GM21529 (cell line): ENCODE results near the gene TNIK.

Source experiments
- ATAC-seq: cut with Tn5 transposase; IDR thresholded peaks from one replicate; pipeline ENCODE4 v1.9.1; 2021; ENCODE audit not compliant: unreplicated experiment

TNIK gene

DNA sequence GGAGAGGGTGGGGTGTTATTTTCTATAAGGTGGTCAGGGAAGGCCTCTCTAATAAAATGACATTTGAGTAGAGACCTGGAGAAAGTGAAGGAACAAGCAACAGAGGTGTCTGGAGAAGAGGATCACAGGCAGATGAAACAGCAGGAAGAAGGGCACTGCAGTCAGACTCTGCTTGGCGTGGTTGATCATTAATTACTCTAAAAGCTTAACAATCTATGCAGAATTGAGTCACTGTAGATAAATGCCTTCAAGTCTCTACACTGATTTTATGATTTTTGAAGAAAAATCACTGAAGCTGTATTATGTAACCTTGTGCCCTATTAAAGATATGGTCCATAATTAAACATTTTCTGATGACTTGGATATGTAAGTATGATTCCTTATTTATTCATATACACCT is 114.2 kb downstream of the TNIK start:
- ATAC-seq = no peak

DNA sequence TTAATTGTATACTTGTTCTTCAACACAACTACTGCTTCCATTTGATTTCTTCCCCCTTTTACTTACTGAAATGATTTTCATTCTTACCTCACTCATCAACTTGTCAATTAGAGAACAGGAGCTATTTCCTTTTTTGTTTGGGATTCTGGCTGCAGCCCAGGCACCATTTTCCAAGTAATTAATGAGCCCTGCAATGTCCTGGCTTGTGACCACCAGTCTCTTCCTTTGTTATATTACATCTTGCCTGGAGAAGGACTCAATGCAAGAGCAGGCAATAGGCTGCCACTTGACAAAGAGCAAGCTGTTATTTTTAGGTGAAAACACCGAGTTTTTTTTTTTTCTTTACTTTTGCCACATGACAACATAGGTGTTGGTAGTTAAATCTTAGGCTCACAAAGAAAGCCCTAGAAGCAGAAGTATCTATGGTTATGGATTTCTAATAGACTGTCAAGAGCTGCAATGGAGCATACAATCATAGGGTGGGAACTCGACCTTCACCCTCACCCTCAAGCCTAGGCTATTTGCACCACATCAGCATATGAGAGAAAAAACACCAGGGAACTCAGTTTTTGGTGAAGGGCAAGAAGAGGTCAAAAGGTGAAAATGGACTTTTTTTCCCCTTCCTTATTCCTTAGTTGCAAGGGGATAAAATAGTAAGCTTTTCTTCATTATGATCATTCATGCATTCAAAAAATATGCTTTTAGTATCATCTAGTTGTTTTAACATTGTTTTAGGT is 114.9 kb downstream of the TNIK start:
- no peak for ATAC-seq

DNA sequence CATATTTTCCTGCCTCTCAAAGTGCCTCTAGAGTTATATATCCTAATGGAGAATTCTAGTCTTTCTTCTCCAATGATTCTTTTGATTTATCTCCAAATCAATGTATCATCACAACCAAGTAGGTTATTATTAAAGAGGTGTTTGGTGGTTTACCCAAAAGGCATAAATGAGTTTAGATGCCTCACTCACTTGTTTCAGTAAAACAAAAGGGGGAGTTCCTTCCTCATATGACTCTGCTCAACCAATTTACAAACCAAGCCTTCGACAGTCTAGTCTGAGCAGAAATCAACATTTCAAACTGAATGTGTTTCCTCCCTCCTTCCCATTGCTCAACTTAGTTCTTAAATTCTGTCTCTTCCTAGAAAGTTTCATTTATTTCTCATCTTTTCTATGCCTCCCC is 116.5 kb downstream of the TNIK start:
- ATAC-seq = no peak

DNA sequence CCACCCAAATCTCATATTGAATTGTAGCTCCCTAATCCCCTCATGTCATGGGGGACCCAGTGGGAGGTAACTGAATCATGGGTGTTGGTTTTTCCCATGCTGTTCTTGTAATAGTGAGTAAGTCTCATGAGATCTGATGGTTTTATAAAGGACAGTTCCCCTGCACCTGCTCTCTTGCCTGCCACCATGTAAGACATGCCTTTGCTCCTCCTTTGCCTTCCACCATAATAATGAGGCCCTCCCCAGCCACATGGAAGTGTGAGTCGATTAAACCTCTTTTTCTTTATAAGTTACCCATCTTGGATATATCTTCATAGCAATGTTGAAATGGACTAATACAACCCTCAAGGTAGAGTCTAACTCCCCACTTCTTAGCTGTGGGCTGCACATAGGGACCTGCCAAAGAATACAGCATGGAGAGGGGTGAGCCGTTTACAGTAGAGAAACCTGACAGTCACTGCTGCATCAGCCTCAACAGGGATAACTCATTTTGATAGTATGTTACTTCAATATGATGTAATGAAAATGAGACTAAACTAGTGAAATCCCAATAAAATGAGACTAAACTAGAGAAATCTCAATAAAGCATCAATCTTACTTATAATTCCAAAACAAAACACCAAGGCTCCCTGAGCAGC is 117.3 kb downstream of the TNIK start:
- ATAC-seq = no peak

DNA sequence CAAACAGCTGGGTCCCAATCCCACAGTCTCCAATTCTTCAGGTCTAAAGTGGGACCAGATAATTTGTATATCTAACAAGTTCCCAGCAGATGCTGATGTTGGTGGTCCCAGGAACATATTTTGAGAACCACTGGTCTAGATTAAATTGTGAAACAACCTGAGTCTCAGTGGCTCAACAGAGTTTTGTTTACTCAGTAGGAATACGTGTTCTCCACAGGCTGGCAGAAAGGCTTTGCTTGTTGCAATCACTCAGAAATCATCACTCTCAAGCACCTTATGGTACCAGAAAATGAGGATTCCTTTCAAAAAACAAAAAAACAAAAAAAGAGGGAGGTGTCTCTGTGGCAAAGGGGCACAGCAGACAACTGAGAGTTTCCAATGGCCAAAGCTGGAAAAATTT is 118.0 kb downstream of the TNIK start:
- no peak for ATAC-seq

DNA sequence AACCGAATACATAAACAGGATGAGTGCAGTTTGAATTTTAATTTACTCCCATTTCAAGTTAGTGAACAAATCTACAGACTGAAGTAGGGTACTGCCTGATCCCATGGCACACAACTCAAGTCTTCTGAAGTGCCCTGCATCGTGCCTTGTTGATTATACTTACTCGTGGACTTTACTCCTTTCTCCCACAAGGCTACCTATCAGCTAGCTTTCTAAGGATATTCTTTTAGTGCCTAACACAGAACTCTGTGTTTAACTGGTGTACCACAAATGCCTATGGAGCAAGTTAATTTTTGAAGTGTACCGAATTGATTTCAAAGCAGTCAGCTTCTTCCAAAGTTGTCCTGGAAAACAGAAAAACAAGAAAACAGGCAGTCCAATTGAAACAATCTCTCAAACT is 119.8 kb downstream of the TNIK start:
- no peak for ATAC-seq

DNA sequence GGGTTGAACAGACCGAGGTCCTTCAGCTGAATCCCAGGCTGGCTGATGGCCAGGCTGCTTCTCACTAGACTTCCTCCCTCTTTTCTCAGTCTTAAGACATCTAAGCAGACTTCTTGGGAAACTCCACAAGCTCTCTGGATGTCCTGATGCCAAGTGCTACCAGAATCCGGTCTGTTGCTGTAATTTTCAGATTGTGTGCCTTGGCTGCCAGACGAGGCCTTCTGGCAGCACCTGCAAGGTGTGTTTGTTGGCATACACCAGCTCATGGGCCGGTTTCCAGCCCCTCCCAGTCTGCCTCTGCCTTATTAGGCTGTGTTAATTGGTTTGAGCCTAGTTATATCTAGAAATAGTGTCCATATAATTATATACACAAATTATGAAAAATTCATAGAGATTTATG is 120.6 kb downstream of the TNIK start:
- no peak for ATAC-seq

DNA sequence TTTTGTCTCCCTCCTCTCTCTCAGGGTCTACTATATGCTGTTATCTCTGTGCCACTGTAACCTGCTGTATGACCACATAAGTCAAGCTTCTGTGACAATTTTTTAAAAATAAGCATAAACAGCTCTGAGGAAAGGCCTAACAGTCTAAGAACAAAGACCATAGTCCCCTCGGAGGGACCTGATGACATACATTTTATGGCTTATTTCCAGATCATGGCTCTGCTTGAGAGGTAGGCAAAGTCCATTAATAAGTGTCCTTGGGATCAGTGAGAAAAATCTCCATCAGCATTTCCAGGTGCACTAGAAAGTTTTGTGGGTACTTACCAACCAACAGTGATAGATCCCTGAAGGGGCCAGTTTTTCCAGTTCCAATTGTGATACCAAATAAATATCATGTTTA is 123.8 kb downstream of the TNIK start:
- no peak for ATAC-seq

DNA sequence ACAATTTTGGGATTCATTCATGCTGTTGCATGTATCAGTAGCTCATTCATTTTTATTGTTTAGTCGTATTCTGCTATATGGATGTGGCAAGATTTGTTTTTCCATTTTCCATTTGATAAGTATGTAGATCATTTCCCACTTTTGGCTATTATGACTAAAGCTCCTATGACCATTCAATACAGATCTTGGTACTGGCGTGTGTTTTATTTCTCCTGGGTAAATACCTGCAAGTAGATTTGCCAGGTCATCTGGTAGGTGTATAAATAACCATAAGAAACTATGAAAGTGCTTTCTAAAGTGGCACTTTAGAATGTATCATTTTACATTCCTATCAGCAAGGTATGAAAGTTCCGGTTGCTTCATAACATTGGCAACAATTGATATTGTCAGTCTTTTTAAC is 124.6 kb downstream of the TNIK start:
- no peak for ATAC-seq

DNA sequence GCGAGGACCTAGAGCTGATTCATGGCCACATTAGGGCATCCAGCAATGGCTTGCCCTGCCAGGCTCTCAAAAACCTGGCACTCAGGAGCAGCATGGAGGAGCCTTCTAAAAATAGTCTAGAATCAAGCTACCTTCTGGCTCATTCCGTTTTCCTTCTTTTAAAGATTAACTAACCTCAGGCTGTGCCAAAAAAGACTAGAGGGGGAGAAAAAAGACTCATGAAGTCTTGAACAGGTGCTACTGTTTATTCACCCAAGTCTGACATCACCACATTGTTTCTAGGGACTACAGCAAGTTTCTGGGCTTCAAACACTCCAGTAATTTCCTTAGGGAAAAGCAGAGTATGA is 125.8 kb downstream of the TNIK start:
- no peak for ATAC-seq

DNA sequence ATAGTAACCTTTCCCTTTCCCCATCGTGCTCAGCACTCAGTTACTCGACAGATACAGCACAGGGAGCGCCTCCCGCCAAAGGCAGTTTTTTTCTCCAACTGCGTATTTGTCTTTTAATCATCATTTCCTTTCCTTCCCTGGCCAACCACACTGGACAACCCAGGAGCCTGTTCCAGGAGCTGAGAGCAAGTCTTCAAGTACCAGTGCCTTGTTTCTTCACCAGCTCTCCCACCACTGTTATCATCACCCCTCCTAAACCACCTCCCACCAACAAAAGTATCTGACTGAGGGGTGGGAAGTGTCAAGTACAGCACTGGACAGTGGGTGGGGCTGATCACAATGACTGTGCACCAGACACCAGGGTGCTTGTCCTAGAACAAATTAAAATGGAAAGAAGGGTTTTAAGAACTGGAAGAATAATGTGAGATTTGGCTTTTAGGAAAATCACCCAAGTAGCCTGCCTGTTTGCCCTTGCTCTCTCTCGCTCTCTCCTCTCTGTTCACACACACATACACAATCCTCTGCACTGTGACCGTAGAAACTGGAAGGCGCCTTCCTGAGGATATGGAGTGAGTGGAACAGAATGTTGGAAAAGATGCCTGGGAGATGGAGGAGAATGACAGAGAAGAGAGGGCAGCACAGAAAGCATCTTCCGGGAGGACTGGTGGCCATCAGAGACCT is 126.3 kb downstream of the TNIK start:
- ATAC-seq = no peak

DNA sequence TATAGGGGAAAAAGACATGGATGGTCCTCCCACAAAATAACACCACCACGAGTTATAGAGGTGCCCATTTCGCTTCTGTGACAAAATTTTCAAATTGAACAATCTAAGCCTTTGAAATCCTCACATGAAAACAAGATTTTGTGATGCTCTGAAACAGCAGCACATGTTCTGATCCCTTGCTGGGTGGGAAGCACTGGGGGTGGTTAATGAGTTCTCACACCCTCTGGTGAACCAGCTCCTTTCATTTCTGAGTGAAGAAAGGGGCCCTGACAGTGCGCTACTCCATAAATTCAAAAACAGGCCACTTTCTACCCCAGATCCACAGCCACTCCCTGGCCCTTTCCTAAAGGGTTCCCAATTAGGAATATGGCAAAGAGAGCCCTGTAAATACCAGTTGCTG is 129.3 kb downstream of the TNIK start:
- ATAC-seq = no peak

DNA sequence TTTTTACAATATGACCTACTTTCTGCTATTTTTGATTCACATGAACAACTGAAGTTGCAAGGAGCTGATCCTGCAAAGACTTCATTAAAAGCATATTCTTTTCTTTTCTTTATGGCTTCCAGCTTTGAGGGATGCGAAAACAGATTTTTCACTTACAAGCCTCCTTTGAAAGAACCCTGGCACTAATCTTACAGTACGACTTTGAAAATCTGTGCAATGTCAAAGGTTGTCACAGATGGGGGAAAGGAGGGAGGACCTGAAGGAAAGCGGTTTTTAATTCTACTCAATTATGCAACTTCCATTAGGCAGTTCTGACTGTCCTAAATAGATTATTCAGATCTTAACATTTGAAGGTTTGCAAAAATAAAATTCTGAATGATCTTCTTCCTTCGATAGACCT is 130.5 kb downstream of the TNIK start:
- ATAC-seq = no peak

DNA sequence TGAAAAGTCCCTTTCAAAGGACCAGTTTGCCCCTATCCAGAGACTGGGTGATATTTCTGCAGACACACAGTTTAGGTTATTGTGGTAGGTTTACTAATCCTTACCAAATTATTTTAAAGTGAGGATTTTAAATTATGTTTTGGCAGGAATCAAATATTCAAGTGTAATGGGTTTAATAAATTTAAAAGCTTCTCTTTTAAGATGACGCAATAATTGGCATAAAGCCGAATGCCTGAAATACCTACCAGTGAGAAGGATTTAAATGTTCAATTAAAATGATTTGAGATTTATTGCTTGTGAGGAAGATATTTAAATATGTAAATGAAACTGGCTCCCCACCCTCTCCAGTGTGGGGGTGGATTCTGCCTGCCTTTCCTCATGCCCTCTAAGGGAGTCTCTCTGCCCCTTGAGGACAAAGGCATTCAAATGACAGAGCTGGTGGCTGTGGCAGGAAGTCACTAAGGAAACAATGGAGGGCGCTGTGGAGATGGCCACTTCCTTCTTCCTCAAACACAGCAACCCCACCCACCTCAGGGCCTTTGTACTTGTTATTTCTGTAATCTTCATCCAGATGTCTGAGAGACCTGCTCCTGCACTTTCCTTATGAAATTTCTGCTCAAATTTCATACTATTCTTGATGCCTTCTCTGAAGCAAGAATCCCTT is 131.7 kb downstream of the TNIK start:
- ATAC-seq = peak; percentile 59

DNA sequence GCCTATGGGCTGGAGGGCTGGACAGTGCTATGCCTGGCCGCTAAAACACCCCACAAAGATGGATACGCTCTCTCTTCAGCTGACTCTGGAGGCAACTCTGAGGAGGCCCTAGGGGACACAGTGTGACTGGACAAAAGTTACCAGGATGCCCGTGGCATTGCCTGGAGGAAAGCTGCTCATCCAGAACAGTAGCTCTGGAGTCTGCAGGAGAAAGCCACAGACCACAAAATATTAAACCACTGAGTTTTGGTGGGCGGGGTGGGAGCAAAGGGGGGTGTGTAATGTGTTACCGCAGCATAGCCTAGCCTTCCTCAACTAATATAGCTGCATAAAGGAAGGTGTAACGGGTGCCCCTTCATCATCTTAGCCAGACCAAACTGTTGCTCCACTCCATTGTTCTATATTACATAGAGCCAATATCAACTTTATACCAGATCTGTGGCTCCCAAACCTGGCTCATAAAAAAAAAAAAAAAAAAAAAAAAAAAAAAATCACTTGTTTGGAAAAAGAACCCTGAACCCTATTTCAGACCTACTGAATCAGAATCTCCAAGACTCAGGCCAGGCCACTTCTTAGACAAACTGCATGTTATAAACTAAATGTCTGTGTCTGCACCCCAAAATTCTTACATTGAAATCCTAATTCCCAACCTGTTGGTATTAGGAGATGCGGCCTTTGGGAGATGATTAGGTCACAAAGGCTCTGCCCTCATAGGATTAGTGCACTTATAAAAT is 132.6 kb downstream of the TNIK start:
- no peak for ATAC-seq

DNA sequence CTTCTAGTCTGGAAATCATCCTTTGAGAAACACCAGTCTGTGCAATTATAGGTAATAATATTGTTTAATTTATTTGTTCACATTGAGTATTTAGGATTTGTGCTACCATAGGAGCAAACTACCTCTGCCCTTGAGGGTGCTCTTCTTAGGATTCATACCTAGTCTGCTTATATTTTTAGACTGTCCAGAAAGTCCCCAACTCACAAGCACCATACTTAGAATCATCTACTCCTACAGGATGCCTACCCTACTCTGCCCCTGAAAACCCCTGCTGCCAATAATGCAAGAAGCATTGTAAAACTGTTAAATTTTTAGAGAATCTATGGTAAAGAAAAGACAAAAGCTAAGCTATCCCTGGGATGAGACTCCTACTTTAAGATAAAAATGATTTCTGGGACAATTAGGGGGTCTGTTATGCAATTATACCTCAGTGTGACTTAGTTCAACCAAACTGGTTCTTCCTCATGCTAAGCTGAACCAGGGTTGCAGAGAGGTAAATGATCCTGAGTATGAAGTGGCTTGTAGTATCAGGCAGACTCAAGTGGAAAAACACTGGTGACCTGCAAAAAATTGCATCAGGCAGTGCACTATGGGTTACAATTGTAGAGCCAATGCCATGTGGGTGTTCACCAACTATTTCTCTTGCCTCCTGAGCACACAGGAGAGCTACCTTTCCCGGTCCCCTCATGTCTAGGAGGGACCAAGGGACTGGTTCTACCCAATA is 133.3 kb downstream of the TNIK start:
- no peak for ATAC-seq

DNA sequence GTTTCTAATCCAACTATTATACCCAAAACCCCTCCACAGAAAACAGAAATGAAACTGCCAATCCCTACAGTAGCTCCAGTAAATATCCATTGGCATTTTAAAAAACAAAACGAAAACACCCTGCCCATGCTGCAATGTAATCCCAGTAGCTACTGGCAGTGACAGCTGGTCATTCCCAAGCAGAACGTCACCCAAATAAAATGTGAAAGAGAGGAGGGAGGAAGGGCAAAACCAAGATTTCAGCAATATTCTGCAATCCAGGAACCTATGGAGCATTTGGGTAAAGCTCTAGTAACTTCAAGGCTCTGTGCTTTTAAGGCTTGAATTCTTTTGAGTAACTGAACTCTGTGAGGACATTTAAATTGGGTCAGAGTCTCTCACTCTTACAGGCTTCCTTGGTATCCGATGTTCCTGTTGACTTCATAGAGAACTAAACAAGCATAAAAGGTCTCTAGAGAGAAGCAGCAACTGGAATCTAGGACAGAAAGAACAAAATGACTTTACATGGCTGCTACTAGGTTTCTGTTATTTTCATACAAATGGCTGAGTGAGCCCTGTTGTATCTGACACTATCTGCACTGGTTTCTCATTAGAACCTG is 136.2 kb downstream of the TNIK start:
- no peak for ATAC-seq

DNA sequence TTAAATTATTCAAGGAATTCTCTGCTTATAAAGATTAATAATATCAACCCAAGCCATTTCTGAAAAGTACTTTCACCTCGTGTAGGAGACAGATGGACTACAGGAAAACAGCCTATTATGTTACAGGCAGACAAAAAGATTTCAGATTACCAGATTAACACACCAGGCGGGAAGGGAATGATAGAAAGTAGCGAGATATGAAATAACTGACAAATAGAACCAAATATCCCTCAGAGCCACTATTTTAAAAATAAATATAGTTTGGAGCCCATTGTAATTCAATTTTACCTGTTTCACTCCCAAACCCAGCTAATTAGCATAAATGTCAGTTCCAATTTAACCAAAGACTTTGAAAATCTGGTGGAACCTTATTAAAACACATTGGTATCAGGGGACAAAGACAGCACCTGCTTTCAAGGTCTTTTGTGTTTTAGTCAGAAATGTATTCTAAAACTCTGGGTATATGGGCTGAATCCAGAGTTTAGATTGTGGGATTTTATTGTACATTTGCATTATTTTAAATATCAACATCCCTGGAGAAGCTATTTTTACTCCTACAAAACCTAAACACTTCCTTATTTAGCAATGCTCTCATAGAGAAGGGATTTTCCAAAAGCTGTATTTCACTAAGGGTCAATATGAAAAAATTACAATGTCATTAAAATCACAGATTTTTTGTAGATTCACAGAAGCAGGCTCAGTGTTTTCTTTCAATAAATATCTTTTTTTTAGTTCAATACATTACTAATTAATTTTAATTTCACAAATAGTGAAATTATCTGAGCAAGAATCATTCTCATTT is 138.4 kb downstream of the TNIK start:
- ATAC-seq = no peak

DNA sequence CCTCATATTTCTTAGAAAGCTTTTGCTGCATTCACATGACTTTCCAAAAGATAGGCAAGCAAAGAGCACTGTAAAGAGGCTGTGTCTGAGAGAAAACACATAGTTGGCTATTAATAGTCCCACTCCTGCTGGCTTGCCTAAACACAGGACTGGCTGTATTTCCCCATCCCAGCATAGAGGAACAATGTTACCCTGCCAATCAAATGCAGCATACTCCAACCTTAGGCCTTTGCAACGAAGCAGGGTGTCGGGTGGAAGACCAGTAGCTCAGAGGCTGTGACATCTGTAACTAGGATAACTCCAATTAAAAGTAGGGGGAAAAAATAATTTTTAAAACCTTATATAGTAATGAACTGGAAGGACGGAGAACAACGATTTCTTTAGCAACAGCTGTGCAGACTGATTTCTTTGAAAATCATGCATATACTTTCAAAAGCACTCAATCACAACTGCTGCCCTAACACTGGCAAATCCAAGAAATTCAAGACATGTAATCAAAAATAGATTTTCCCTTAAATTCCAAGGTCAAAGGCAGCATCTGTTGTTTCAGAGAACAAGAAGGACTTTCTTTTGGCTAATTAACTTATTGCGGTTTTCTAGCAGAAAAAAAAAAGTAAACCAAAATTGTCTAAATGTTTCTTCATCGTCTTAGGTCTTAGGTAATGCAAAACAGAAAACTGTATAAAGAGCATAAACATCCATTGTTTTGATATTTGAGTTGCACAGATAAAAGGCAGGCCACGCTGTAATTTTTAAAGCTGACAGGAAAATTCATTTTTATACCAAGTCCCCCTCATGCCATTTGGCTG is 139.3 kb downstream of the TNIK start:
- no peak for ATAC-seq
